DMS79 treated with DMSO at 0.1 percent for 48 hours (cell line): ENCODE data around the gene HAUS7.

Source experiments
- DNase-seq: peaks from one replicate; lab custom pipeline; 2025; lab: John Stamatoyannopoulos, UW

HAUS7 gene

DNA sequence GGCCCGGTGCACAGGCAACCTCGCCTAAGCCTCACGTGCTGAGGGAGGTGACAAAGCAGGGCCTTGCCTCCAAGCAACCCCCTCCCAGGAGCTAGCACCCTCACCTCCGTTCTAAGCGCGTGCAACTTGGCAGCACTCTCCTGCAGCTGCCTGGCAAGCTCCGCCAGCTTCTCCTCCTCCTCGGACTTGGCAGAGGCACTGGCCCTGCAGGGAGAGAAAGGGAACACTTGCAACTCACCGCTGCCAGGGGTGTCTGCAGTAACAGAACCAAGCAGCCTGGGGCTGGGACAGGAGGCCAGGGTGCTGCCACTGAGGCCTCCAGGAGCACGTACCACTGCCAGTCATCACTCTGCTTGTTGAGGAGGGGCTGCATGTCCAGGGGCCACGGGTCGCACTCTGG is 14.2 kb downstream of the HAUS7 start:
- DNase-seq: no peak

- DNase-seq: no peak
Measured at GRCh38 chrX:153455571-153455970, 14.8 kb downstream of the HAUS7 start.

GRCh38 chrX:153454901-153455550 is 15.3 kb downstream of the HAUS7 start:
- DNase-seq: no peak

GRCh38 chrX:153450949-153451277 is 19.5 kb downstream of the HAUS7 start:
- no peak for DNase-seq

DNA sequence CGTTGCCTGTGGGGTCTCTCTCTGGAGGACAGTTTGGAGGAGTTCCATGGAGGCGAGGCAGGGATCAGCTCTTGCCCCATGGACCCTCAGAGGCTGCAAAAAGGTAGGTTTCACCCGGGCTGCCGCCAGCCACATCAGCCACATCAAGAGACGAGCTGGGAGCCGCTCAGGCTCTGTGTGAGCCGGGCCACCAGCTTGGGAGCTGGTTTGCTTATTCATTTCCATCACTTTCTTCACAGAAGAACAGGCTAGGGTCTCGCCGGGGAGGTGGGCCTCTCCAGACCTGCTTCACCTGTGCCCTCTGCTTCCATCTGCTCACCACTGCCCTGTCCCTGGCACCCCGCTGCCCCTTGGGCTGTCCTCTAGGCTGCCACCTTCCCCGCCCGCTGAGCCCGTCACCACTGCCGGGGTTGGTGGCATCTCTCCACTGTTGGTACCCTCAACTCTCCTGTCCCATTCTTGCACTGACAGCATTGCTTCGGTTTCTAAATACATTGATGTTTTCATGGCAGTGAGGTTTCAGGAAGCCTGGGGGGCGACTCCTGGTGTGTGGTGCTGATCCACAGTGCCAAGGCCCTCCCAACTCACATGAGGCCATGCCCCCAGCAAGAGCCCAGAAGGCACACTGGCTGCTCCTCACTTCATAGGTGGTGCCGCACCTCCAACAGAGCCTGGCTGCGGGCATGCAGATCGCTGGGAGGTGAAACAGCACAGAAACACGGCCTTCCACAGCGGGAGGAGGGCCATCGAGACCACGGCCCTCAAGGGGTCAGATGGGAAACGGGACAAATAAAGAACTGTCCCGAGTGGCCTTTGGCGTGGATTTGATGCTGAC is 20.0 kb downstream of the HAUS7 start:
- DNase-seq: no peak

DNA sequence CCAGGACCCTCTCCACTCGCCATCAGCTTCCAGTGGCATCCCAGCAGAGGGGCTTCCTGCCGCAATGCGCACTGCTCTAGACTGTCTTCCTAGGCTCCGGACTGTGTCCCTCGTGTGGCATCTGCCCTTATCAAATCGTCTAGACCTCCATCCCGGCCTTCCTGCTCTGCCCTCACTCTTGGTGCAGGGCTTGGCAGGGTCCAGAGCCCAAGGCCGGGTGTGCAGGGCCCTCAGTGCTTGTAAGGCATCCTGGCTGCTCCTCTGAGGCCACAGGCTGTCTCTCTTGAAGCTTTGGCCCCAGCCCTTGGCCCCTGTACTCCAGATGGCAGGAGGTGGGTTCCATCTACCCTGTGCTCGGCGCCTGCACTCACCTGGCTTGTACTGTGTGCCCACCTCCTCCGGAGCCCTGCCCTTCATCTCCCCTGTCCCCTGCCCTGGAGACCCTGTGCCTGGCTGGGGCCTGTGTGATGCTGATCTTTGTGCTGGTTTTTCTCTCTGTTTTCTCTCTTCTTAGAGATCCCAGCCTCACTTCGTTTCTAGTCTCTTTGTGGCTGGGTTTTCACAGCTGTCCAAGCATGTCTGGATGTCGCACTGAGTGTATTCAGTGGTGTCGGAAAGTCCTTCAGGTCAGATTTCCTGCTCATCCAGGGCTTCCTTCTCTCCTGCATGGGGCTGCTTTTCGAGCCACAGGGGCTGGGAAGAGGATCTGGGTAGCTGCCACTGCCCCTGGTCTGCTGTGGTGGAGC is 20.8 kb downstream of the HAUS7 start:
- DNase-seq: no peak

DNA sequence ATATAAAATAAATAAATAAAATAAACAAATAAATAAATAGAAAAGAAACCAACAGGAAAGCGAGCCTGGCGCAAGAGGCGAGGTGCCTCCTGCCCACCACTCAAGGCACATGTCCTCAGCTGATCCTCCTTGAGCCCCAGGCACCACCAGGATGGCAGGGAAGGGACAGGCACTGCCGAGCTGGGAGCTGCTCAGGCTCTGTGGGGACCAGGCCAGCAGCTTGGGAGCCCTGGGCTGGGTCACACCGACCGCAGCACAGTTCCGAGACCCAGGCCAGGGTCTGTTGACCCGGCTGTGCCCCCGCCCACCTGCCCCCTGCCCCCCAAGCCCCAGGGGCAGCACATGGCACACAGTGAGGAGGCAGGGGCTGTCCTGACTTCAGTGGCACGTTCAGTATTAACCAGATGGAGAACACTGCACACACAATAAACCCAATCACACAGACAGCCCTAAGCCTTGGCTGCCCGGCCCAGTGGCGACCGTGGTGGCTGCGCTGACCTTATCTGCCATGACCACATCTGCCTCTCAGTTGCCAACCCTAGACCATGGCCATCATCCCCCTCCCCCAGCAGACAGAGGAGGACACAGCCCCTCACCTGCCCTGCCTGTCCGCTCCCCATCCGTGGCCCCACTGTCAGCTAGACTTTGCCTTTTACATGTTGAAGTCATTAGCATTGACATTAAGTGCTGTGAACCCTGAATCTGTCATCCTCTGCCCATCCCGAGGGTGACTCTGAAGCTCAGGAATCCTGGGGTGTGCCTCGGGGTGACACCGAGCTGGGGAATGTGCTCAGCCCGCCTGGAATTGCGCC is 21.6 kb downstream of the HAUS7 start:
- DNase-seq: no peak

- no peak for DNase-seq
Measured at GRCh38 chrX:153447581-153447960, 22.8 kb downstream of the HAUS7 start.

DNA sequence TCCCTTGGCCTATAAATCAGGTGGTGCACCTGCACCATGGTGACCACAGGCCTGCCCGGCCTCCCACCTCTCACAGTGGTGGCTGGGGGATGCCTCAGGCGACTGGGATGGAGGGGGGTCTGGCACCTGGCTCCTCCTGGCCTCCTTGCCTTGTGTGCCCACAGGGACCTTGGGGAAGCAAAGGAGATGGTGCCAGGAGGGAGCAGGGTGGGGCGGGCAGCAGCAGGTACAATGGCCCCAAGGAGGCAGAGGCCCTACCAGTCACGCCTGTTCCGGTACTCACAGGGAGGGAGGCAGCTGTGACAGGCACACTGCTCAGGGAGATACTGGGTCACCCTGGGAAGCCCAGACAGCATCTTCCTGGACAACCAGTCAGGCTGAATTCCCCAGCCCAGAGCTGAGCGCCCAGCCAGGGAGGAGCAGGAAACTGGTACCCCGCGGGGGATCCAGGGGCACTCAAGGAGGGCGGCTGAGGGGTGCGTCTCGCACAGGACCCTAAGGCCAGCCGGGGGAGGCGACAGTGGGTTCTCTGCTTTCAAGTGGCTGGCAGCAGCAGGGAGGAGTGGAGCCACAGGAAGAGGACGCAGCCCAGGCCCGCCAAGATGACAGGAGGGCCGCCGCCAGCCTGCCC is 23.3 kb downstream of the HAUS7 start:
- DNase-seq: no peak

DNA sequence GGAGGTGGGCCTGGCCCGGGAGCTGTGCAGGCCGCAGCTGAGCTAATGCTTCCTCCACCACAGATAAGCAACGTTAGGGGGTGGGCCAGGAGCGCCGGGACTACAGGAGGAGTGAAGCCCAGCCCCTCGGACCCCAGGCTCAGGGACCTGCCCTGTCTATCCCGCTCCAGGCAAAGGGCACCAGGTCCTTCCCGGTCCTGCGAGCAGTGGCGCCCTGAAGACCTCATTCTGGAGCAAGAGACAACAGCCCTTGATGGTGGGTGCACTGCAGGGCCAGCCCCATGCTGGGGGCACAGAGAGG is 23.8 kb downstream of the HAUS7 start:
- no peak for DNase-seq

DNA sequence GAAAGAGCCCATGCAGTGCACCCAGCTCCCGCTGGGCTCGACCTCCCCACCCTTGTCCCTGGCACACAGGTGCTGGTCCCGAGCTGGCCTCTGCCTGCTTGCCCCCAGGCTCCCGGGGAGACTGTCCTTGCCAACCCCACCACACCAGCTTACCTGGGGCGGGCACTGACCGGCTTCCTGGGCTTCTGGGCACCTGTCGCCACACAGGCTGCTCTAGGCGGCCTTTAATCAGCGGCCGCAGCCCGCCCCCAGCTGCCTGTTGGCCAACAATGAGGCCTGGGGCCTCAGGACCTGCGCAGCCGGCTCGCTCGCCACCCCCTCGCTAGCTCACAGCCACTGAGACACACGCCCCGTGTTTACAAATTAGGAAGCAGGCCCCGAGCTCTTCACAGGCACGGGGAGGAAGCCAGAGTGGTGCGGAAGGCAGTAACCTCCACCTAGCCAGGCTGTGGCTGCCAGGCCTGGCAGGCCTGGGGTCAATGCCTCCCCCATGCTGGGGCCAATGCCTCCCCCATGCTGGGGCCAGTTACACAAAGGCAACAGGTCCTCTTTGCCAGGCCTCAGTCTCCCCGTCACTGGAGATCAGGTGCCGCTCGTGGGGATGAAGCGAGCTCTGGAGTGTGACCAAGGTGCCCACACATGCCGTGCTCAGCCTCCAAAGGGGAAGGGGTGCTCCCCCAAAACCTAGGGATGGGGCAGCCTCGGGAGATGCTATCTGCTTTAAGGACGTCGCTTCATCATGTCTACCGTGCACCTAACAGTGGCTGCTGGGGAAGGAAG is 24.3 kb downstream of the HAUS7 start, which contains the start of gene TREX2:
Gene TREX2 (minus strand): TSS at position 201 of the 780 bp plus-strand sequence. CDS start 626 bp downstream, outside the sequence.
- DNase-seq: no peak

- no peak for DNase-seq
Measured at GRCh38 chrX:153445106-153445855, 25.1 kb downstream of the HAUS7 start.

DNA sequence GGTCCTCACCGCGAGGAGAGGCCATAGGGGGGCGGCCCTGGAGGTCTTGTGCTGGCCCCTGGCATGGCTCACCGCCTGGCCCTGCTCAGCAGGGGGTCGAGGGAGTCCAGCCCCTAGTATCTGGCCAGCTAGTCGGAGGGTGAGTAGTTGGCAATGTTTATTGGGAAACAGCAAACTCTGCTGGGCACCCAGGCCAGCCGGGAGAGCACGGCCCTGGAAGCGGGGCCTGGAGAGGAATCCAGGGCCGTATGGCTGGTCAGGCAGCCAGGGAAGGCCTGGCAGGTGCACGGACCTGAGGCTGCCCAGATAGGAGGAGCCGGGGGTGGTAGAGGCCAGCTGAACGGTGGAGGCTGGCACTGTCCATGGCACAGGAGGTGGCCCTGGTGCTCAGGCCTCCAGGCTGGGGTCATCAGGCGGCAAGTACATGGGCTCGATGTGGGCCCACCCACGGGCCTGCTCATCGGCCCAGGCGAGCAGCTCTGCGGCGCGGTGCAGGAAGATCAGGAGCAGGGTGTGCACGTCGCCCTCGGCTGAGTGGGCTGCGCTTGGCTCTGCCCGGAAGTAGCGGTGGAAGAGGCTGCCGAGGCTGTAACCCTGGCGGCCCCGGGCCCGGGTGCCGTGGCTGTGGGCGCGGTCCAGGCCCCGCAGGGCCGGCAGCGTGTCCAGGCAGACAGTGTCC is 25.9 kb downstream of the HAUS7 start:
- DNase-seq: no peak

DNA sequence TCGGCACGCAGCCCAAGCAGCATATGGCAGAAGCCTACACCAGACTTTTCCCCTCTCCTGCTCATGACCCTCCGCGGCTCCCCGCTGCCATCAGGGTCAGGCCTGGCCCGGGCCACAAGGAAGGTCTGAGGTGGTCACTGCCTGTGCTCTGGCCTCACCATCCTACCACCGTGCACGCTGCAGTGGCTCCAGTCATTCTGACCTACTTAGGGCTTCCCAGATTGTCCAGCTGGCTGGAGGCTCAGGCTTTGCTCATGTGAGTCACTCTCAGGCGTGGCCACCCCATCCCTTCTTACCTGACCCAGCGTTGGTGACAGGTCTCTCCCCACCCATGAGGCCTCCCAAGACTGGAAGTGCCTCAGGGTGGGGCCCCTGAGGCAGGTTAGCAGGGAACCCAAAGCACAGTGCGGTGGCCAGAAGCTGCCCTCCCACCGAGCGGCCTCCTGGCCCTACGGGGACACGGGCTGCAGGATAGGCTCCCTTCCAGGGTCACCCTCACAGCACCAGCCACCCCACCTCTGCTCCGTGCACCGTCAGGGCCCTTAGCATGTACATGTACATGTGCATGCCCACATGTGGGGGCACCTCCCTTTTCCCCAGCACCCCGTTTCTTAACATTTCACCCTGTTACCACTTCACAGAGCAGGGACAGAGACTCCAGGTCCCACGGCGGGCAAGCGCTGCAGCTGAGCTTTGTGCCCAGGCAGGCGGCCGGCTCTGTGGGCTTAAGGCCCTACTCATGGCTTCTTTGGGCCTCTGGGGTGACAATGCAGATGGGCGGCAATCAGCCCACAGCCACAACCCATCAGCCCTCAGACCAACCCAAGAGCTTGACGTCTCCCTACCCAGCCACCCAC is 26.7 kb downstream of the HAUS7 start:
- DNase-seq: no peak

- DNase-seq: no peak
Measured at GRCh38 chrX:153442463-153442862, 27.9 kb downstream of the HAUS7 start.

DNA sequence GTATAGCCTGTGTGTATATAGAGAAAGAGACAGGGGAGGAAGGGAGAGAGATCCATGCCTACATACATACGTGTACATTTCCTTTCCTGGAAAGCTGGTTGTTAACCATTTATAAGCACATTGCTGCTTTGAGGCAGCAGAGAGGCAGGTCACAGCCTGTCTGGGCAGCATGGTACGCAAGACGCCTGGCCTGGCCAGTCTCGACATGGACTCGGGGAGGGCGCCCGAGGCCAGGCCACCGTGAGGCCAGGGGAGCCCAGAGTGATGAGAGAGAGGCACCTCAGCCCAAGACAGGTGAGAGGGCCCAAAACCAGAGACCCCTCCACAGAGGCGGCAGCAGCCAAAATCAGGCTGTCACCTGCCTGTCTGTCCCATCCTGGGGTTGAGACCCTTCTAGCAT is 28.4 kb downstream of the HAUS7 start:
- DNase-seq: no peak

- DNase-seq: peak; percentile 12
Measured at GRCh38 chrX:153441296-153441695, 29.1 kb downstream of the HAUS7 start.

DNA sequence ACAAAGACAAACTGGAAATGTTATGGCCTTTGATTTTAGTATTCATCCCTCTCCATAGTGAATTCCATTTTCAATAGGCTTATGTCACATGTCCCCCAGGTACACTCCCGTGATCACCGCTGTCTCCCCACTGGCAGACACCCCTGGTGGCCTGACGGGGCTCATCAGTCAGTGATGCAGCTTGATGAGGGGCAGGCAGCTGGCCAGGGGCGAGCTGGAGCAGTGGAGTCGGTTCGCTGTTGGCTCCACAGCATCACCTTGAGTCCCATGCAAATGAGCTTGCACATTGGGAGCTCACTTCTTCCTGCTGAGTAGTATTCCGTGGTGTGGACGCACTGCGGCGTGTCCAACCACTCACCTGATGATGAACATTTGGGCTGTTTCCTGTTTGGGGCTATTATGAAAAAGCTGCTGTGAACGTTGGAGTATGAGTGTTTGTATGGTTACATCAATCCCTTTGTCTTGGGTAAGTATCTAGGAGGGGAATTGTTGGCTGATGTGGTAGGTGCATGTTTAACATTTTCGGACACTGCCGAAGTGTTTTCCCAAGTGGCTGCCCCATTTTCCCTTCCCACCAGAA is 29.7 kb downstream of the HAUS7 start:
- DNase-seq: no peak
